ENCODE measurements around the gene PER1.
"Not testable (repeated sequence)": the region's sequence is repeated elsewhere in the genome, so short reads cannot be mapped to it uniquely, and the experiment has no call there.

PER1 gene

DNA sequence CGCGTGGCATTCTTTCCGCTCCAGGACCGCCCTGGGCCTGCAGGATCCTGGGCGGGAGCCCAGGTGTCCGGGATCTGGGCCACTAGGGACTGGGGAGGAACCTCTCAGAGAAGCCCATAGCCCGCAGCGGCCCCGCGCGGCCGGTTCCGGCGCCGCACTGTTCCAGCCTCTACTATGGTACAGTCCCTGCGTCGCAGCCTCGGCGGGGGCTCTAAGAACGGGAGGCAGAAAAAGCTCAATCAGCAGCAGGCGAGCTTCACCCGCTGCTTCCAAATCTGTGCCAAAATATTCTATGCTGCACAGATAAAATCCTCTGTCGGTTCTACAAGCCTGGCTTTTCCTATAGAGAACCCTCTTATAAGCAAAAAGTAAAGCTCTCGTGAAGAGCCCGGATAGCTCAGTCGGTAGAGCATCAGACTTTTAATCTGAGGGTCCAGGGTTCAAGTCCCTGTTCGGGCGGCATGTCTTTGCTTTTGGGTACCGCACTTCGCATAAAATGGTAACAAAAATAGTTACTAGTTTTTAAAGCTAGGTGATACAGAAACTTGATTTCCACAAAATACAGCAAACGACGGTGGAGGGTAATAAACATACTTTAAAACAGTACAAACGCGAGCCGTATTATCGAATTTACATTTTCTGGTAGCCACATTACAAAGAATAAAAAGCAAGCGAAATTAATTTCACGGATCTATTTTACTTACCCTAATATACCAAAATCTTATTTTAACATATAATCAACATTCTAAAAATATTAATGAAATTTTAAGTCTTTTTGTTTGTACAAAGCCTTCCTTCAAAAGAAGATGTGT lies 33.2 kb downstream of the PER1 start:
- no peak for TF ChIP-seq Cebpa-rat (IDR thresholded peaks at IDR 0.05)
- H3K9ac ChIP-seq = peak overlapping the region; percentile 63
- no peaks in the 10 kb centered on the region for H3K9me3 ChIP-seq
- no peak overlapping the region for H3K27ac ChIP-seq
- H4K20me1 ChIP-seq = peaks cover 50% of the 10 kb centered on the region
- H3K4me1 ChIP-seq = peaks cover 47% of the 10 kb centered on the region
- peak overlapping the region; percentile 71 for H3K4me3 ChIP-seq
- H3K4me2 ChIP-seq = peak overlapping the region; percentile 95
- H3K36me3 ChIP-seq = no peaks in the 10 kb centered on the region
- H3K27me3 ChIP-seq = peaks cover 85% of the 10 kb centered on the region

DNA sequence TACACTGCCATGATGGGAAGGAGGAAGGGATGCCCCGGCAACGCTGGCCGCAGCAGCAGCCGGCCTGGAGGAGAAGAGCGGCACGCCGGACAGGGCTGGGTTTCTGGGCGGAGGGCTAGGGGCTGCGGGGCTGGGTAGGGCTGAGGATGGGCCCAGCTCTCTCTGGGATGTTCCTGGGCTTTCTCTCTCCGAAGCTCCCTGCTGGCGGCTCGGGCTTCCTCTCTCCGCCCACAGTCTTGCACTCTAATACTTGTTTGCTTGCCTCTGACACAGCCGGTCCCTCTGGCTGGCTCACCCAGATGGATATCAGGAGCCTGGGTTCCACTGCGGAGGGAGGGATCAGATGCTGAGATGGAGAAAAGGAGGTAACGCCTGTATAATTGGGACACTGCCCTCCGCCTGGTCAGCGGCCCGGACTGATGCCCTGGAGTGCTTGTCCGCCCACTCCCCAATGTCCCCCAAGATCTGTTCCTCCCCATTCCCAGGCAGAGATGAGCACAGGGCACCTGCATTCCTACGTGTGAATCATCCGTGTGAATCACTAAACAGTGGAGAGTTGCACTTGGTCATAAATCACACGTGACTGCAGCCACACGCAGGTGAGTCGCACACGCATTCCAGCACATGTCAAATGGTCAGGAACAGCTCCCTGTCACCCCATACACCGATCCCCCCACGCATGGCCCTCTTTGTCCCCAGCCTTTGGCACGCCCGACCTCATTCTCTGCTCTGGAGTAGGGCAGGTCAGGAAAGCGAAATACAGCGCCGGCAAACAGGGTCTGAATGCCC lies 34.0 kb downstream of the PER1 start, which contains the start of gene ALOXE3:
ALOXE3 (minus strand) TSS at position 535 of the 789 bp plus-strand sequence; CDS start at position 11, 524 bp downstream.
- H3K36me3 ChIP-seq = no peaks in the 10 kb centered on the region
- H3K27ac ChIP-seq = no peak within 1 kb of the TSS

DNA sequence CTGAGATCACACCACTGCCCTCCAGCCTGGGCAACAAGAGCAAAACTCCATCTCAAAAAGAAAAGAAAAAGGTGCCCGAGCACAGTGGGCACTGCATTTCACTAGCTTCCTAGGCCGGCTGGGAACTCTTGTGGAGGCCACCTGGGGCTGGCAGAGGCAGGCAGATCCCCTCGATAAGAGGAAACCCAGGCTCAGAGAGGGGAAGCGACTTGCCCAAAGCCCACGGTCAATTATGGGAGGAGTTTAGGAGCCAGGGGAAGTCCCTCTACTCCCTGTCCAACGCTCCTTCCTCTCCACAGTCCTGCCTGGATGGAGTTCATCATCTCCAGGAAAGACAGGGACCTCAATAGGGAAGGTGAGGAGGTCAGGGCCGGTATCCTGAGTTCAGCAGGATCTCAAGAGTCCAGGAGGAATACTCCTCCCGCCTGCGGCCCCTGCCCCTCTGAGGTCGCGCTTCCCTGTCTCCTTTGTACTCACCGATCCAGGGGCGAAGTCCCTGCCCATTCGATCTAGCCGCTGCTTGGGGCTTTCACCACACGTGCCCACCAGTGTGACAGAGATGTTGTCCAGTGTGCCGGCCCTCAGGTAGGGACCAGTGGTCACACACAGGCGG lies 34.7 kb downstream of the PER1 start:
- Histone ChIP-seq H3K4me2 (peak overlapping the region; percentile 95), H3K9ac (peak overlapping the region; percentile 63; the same call in 1 of the 2 replicates), H3K27ac (no peak overlapping the region), H4K20me1 (peaks cover 35% of the 10 kb centered on the region), H3K4me1 (peaks cover 32% of the 10 kb centered on the region), H3K36me3 (no peaks in the 10 kb centered on the region), H3K9me3 (no peaks in the 10 kb centered on the region), H3K27me3 (peaks cover 85% of the 10 kb centered on the region), H3K4me3 (peak overlapping the region; percentile 71)
- no peak for TF ChIP-seq Cebpa-rat (IDR thresholded peaks at IDR 0.05)

More for the DNA sequence above, 34.0 kb downstream of the PER1 start, which contains the start of gene ALOXE3:
- H3K27me3 ChIP-seq = peaks cover 85% of the 10 kb centered on the region
- H3K9me3 ChIP-seq = no peaks in the 10 kb centered on the region
- H3K4me2 ChIP-seq = peak within 1 kb of the TSS; percentile 95
- peaks cover 39% of the 10 kb centered on the region for H3K4me1 ChIP-seq
- H3K9ac ChIP-seq = peak within 1 kb of the TSS; percentile 63
- no peak for TF ChIP-seq Cebpa-rat (IDR thresholded peaks at IDR 0.05)
- peak within 1 kb of the TSS; percentile 71 for H3K4me3 ChIP-seq
- peaks cover 42% of the 10 kb centered on the region for H4K20me1 ChIP-seq

GRCh38 chr17:8116776-8117175 lies 35.4 kb downstream of the PER1 start:
- H4K20me1 ChIP-seq = peaks cover 29% of the 10 kb centered on the region
- H3K4me3 ChIP-seq = peak overlapping the region; percentile 71; the same call in 1 of the 2 replicates
- no peak overlapping the region for H3K9ac ChIP-seq
- no peak overlapping the region for H3K27ac ChIP-seq
- peaks cover 85% of the 10 kb centered on the region for H3K27me3 ChIP-seq
- H3K9me3 ChIP-seq = no peaks in the 10 kb centered on the region
- H3K4me2 ChIP-seq = peak overlapping the region; percentile 95
- peaks cover 30% of the 10 kb centered on the region for H3K4me1 ChIP-seq
- no peak for TF ChIP-seq Cebpa-rat (IDR thresholded peaks at IDR 0.05)
- H3K36me3 ChIP-seq = no peaks in the 10 kb centered on the region

GRCh38 chr17:8110907-8111306 lies 41.3 kb downstream of the PER1 start:
- no peak overlapping the region for H3K4me2 ChIP-seq
- H3K4me1 ChIP-seq = peaks cover 6% of the 10 kb centered on the region; the same call in 1 of the 2 replicates
- no peaks in the 10 kb centered on the region for H3K9me3 ChIP-seq
- no peak overlapping the region for H3K4me3 ChIP-seq
- no peaks in the 10 kb centered on the region for H3K36me3 ChIP-seq
- H3K27me3 ChIP-seq = peaks cover 58% of the 10 kb centered on the region
- no peaks in the 10 kb centered on the region; the same call in 1 of the 2 replicates for H4K20me1 ChIP-seq
- no peak overlapping the region for H3K27ac ChIP-seq
- TF ChIP-seq Cebpa-rat (IDR thresholded peaks at IDR 0.05) = no peak
- H3K9ac ChIP-seq = no peak overlapping the region

DNA sequence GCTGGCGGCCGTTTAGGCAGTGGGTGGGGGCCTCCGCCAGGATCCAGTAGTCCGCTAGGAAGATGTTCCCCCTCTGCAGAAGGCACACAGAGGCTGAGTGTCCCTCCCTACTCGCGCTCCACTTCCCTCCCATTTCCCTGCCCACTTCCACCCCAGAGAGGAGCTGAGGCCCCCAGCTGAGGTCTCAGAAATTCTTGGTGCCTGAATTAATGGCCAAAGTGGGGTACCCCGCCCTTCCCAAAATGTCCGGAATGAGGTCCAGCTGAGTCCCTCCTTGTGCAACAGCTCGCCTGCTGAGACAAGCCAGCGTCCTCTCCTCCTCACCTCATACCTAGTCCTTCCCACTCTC lies 41.8 kb downstream of the PER1 start:
- Histone ChIP-seq H3K9ac (no peak overlapping the region), H3K27me3 (peaks cover 53% of the 10 kb centered on the region), H3K9me3 (no peaks in the 10 kb centered on the region), H3K4me1 (peaks cover 7% of the 10 kb centered on the region), H3K4me2 (peak overlapping the region; percentile 67), H3K27ac (no peak overlapping the region), H3K4me3 (no peak overlapping the region), H3K36me3 (no peaks in the 10 kb centered on the region), H4K20me1 (no peaks in the 10 kb centered on the region; the same call in 1 of the 2 replicates)
- no peak for TF ChIP-seq Cebpa-rat (IDR thresholded peaks at IDR 0.05)

- Histone ChIP-seq H3K9ac (no peak overlapping the region), H3K4me2 (peak overlapping the region; percentile 67), H3K36me3 (no peaks in the 10 kb centered on the region), H3K4me3 (no peak overlapping the region), H3K27me3 (peaks cover 48% of the 10 kb centered on the region), H3K27ac (no peak overlapping the region), H3K4me1 (peaks cover 13% of the 10 kb centered on the region), H4K20me1 (no peaks in the 10 kb centered on the region; the same call in 1 of the 2 replicates), H3K9me3 (no peaks in the 10 kb centered on the region)
- no peak for TF ChIP-seq Cebpa-rat (IDR thresholded peaks at IDR 0.05)
Observed at GRCh38 chr17:8109661-8110455, 42.3 kb downstream of the PER1 start.

GRCh38 chr17:8108972-8109660 lies 43.1 kb downstream of the PER1 start:
- Histone ChIP-seq H3K4me1 (peaks cover 16% of the 10 kb centered on the region), H3K9me3 (no peaks in the 10 kb centered on the region), H3K4me2 (no peak overlapping the region), H3K27ac (no peak overlapping the region), H3K4me3 (no peak overlapping the region), H3K9ac (no peak overlapping the region), H3K36me3 (no peaks in the 10 kb centered on the region), H3K27me3 (peaks cover 40% of the 10 kb centered on the region), H4K20me1 (no peaks in the 10 kb centered on the region; the same call in 1 of the 2 replicates)
- TF ChIP-seq Cebpa-rat (IDR thresholded peaks at IDR 0.05) = no peak

DNA sequence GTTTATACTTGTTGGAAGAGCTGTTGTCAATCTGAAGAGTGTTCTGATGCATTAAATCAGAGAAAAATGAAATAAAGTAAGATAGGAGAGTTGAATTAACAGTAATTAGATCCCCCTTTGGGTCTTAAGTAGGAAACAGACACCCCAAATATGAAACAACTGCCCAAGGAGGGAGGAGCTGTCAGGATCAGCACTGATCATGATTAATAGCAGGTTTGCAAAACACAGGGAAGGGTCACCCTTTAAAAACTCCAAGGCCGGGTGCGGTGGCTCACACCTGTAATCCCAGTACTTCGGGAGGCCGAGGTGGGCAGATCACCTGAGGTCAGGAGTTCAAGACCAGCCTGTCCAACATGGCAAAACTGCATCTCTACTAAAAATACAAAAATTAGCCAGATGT lies 45.2 kb downstream of the PER1 start:
- H3K4me2 ChIP-seq, H3K9me3 ChIP-seq, H3K36me3 ChIP-seq, H4K20me1 ChIP-seq, H3K4me3 ChIP-seq, H3K9ac ChIP-seq, H3K27ac ChIP-seq: not testable (repeated sequence)
- peaks cover 19% of the 10 kb centered on the region for H3K27me3 ChIP-seq
- peaks cover 17% of the 10 kb centered on the region for H3K4me1 ChIP-seq
